ENCODE data around the gene NFIX. TPM values are rescaled to one million over a fixed set of nuclear protein-coding genes. Genes with fewer than 3 reads are reported as not detected.

Gene NFIX
- total RNA-seq, 1 experiment from 2014 or later = 13.9 TPM

DNA sequence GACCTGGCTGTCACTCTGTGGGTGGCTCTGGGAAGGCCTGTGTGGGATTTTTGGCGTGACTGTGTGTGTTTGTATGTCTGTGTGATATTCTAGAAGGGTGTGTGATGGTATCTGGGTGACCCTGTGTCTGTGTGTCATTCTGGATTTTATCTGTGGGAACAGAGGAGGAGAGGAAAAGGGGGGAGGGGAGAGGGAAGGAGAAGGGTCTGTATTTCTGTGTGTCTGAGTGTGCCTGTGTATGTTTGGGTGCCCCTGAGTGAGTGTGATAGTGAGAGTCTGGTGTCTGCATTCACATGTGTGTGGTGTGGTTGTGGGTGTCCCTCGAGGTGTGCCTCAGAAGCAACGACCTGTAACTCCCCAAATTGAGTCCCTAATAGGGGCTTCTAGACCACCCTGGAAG is 8.1 kb upstream of the NFIX start:
- DNase-seq (ENCODE audit: low read depth) = no peak

DNA sequence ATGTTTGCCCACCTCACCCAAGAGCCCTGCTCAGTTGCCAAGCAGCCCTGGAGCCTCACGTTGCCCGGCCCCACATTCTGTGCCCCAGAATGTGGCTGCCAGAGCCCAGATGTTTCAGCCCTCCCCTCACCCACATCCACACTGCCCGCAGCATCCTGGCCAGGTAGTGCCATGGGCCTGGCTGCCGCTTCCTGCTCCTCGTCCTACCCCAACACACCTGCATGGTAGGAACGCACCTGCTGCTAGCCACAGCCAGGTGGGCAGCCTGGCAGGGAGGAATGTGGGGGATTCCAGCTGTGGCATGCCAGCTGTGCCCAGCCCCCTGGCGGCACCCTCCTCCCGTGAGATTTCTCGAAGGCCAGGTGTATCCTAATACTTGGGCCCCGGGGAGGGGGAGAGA is 7.5 kb upstream of the NFIX start:
- DNase-seq (ENCODE audit: low read depth) = no peak

DNA sequence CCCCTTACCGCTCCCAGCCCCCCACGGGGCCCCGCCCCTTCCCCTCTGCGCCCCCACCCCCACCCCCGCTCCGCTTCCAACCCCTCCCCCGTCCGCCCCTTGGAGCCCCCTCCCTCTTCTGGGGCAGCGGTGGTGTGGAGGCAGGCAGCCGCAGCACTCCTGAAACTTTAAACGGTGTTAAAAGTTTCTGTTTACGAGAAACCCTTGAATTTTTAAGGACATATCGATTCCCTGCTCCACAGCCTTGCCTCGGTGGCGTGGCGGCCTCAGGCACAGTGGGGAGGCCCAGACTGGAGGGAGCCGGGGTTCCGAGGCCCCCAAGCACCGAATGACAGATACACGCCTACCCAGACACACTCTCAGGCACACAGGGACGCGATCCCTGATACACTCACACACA is 4.8 kb upstream of the NFIX start:
- no peak for DNase-seq (ENCODE audit: low read depth)

DNA sequence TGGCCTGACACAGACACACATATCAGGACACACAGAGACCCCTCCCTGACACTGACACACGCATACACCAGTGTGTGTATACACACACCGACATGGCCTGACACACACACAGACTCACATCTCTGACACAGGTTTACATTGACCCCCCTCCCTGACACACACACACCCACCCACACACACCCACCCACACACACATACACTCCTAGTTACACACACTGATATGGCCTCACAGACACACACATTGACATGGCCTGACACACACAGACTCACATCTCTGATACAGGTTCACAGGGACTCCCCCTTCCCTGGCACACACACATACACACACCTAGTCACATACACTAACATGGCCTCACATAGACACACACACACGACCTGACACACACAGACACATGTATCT is 4.4 kb upstream of the NFIX start:
- no peak for DNase-seq (ENCODE audit: low read depth)

DNA sequence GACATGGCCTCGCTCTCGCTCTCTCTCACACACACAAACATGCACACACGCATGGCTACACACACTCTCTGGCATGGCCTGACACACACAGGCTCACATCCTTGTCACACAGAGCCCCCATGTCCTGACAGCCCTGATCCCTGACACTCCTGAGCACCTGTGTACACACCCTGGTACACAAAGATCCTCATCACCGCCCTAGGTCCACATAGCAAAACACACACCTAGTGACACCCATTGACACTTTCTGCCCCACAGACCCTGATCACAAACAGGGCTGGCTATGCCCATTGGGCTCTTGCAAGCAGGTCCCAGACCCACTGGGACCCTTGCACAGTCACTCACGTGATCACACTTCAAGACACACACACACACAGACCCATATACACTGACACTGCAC is 4.0 kb upstream of the NFIX start:
- no peak for DNase-seq (ENCODE audit: low read depth)

DNA sequence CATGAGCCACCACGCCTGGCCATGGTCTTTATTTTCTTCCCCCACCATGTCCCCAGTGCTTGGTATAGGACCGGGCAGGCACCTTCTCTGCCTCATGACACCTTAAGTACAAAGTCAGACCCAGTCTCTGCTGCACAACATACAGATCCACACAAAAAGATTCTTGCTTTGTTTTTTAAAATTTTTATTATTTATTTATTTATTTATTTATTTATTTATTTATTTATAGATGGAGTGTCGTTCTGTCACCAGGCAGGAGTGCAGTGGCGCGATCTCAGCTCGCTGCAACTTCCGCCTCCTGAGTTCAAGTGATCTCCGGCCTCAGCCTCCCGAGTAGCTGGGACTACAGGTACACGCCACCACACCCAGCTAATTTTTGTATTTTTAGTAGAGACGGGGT is 2.5 kb upstream of the NFIX start:
- DNase-seq (ENCODE audit: low read depth) = no peak

DNA sequence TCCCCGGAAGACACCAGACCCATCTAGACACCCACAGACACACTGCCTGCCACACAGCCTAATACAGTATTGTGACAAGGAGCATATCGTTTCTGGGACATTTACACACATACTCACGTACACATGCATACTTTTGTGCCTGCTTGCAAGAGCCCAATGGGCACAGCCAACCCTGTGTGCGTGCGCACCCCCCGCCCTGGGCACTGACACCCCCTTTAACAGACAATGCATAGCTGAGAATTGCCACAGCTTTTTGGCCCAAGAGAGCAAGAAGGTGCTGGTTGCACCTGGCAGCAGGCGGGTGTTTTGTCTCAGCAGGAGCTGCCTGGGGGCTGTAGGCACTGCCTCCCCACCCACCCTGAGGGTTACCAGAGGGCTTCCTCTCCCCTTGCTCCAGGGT is 1.7 kb upstream of the NFIX start:
- DNase-seq (ENCODE audit: low read depth) = no peak

DNA sequence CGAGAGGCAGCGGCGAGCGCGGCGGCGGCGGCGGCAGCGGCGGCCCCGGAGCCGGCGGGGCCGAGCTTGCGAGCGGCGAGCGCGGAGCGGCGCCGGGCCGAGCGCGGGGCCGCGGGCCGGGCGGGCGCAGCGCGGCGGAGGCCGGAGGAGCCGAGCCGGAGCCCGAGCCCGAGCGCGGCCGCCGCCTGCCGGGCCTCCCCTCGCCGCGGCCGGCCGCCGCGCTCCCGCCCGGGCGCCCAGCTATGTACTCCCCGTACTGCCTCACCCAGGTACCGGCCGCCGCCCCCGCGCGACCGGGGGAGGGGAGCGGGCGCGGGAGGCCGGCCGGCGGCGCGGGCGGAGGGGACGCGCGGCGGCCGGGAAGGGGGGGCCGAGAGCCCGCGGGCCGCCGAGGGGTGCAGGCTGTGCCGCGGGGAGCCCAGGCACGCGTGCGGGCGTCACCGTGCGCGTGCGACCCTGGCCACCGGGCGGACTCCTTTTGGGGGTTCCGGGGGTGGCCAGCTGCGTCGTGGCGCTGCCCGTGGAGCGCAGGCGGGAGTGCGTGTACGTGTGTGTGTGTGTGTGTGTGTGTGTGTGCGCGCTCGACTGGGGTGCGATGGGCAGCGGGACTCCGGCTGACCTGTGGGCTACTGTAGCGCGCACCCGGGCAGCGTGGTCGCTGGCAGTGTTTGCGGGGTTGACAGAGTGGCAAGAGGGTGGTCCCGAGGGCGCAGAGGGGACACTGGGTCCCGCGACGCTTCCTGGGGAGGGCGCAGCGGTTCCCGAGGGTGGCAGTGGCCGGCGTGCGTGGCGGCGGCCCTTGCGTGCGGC is 526 bp downstream of the NFIX start:
- DNase-seq (ENCODE audit: low read depth) = peak; percentile 38

DNA sequence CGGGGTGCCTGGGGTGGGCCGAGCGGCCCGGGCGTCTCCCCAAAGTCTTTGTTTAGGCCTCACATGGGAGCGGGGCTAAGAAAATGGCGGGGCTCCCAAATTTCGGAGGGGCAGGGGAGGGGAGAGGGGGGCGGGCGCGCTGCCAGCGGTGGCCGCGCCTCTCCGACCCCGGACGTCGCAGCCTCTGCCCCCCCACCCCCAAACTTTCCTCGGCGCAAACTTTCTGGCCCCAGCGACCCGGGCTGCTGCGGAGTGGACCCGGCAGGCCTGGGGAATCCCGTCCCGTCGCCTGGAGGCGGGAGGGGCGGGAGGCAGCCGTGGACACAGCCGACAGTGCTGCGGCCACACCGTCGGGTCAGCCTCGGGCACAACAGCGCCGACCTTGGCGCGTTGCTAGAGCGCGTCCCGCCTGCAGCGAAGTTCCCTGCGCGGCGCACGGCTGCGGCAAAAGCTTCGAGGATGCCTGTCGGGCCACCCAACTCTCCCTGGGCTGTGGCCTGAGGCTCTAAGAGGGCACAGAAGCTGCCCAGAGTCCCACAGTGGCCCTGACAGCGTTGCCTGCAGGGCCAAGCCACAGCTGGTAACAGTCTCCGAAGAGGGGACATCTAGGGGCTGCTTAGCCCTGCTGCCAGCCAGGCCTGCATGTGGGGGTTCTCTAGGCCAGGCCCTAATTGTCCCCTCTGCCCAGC is 1.3 kb downstream of the NFIX start:
- peak; percentile 40 for DNase-seq (ENCODE audit: low read depth)

DNA sequence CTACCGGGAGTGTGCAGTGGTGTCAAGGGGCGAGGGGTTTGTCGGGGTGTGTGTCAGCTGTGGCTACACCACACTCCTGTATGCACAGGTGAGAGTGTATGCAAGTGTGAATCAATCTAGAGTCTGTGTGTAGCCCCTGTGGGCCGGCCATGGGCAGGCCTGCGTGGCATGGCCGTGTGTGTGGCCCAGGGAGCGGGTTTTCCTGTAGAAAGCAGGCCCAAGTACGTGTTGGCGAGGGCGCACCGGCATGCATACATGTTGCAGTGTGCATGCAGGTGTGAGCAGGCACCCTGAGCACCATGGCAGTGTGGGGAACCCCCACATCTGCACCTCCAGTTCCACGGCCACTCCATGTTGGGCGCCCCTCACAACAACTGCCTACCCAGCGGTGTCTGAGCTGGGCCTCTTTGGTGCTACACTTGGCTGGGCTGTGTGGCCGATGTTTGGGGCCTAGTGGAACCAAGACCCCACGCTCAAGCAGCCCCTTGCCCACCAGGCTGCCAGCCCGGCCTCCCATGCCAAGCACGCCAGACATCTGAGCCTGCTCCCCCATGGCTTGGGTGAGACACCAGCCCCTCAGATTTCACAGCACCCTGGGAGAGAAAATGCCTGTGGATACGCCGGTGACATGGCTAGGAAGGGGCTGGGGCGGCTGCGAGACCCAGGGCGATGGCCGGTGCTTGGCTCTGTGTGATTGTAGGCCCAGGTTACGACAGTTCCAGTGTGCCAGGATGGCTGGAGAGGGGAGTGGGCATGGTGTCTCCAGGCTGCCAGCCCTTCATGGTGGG is 2.1 kb downstream of the NFIX start:
- DNase-seq (ENCODE audit: low read depth) = no peak

DNA sequence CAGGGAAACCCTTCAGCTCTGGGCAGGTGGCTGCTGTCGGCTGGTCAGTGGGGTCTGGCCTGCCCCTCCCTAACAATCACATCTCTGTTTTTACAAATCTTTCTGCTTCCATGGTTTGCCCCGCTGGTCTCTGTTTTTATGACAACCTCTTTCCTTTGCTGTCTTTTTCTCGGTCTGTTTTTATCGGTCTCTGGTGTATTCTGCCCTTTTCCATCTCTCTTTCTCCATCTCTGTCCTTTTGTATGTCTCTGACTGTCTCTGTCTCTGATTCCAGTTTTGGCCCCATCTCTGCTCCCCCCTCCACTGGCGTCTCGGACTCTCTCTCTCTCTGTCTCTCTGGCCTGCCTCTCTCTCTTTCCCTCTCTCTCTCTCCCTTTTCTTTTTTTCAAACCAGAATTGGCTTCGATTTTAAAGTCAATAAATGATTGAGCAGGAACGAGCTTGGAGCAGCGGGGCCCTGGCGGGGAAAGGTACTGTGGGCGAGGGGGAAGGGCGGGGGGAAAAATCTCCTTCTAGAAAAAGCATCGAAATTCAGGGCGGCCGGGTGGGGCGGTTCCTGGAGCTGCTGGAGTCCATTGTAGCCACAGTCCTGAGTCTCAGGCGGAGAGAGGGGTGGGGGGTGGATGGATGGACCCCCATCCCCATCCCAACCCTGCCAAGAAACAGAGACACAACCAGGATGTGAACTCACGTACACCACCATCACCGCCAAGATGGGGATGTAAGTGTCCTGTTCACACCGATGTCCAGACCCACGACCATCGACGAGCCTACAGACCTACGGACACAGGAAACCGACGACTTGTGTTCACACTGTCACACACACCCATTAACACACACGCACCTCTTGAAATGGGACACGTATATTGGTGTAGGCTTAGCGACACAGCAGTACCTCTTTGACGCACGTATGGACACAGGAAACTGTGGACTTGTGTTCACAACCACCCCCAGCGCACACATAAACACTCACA is 3.0 kb downstream of the NFIX start:
- DNase-seq (ENCODE audit: low read depth) = no peak

DNA sequence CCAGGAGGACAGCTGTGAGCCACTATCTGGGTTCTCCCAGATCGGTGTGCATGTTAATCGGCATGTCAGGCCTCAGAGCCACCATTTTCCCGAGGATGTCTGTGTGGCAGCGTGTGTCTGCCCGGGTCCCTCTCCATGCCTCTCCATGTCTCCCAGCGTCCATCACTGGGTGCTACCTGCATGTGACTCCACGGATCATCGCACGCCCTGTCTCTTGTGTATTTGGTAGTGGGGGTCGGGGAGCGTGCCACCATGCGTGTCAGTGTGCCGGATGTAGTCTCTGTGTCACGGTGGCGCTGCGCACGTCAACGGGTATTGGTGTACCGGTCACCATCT is 5.9 kb downstream of the NFIX start:
- no peak for DNase-seq (ENCODE audit: low read depth)

DNA sequence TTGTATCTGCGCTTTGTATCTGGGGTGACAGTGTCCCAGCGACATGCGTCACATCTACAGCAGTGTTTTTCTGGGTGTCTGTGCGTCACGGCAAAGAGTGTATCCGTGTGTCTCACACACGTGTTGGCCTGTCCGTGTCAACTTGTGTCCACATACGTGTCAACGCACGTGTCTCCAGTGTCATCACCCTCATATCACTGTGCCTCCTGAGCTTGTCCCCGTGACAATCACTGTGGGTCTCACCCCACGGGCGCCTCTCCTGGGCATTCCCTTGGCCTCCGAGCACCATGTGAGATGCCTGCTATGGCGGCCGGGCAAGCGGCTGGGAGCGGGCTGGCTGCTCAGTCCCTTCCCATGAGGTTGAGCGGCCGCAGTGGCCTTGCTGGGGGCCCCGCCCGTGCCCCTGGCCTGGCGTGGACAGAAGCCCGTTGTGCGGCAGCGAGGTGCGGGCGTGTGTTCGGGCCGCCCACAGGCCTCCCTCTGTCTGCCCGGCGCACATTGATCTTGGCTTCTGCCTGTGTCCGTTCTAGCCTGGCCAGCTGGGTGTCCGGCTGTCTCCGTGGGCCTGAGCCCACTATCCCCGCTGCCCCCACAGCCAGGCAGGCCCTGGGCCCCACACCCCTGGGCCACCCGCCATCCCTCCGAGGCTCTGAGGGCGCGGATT is 6.4 kb downstream of the NFIX start:
- DNase-seq (ENCODE audit: low read depth) = no peak

DNA sequence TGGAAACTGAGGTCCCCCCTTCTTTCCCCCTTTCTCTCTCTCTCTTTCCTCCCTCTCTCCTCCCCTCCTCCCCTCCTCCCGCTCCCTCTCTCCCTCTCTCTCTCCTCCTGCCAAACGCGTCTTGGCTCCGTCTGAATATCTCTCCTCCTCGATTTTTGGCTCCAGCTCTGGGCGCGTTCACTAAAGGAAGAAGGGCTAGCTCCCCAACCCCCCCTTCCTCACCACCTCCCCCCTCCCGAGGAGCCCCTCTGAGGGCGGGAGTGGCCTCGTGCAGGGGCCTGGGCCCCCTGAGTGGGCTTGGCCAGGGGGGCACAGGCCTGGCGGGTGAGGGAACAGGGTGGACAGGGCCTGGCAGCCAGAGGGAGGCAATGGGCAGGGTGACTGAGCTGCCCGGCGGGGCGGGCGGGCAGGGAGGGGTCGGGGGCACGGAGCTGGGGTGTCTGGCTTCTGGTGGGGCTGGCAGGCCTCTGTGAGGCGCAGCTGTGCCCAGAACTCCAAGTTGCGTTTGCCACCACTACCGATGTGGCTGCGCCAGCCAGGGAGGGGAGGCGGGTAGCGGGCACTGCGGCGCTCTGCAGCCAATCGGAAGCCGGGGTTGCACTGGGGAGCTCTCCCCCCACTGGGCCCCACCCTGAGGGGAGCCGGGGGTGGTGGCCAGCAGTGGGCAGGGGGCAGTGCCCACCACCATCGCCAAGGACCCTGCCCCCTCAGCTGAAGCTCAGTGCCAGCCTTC is 7.1 kb downstream of the NFIX start:
- no peak for DNase-seq (ENCODE audit: low read depth)

DNA sequence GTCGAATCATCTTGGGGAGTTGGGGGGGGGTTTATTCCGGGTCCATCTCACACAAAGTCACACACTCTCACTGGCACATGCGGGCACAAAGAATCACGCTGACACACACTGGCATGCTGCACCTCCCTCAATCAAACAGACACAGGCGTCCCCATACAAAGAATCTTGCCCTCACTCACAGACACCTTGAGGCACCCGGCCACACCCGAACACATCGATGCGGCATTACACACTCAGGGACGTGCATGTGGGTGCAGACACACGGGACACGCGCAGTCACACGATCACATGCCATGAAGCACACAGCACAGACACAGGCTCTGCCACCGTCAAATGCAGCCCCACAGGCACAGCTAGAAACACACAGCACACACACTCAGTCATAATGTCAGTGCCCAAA is 7.8 kb downstream of the NFIX start:
- no peak for DNase-seq (ENCODE audit: low read depth)

DNA sequence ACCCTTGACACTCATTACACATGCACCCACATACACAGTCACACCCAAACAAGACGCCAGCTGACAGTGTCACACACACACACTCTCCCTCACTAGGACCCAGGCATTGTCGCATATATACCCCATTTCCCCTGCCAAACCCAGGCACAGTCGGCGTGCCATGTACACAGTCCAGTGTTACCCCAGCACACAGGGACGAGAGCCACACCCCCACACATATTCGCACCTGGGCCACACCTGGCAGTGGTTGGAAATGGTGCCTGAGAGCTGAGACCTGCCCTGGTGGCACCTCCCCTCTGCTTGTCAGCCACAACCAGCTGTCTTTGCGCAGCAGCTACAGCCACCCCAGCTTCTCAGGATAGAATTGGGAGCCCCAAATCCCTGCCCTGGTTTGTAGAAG is 9.0 kb downstream of the NFIX start:
- DNase-seq (ENCODE audit: low read depth) = no peak

DNA sequence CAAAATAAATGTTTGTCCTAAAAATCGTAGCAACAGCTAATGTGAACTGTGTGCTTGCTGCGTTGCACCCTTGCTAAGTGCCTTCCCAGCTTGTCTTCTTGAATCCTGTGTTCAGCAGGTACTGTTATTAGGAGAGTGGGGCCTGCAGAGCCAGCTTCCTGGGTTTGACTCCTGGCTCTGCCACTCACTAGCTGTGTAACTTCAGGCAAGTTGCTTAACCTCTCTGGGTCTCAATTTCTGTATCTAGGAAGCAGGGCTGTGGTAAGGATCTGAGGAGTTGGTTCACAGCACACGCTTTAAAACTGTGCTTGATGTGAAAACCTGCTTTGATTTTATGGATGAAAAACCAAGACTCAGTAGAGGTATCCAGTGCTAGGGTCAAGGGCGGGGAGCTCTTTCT is 10.0 kb downstream of the NFIX start:
- no peak for DNase-seq (ENCODE audit: low read depth)

DNA sequence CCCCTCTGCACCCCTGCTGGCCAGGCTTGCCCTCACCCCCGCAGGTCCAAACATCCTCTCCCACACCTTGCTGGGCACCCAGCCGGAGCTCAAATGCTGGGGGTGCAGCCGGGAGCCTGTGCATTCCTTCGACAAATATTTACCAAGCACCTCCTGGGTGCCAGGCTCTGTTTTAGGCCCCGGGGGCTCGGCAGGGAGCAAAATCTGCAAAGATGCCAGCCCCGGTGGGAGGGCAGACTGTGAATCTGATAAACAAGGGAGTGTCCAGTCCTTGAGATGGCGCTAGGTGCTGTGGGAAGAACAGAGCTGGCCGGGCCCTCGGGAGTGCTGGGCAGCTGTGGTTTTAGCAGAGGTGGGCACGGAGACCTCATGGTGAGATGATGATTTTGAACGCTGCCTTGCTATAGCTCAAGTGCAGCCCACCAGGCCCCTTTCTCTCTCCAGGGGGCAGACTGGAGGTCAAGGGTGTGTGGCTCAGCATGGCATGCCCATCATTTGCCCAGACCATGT is 10.6 kb downstream of the NFIX start:
- DNase-seq (ENCODE audit: low read depth) = no peak

DNA sequence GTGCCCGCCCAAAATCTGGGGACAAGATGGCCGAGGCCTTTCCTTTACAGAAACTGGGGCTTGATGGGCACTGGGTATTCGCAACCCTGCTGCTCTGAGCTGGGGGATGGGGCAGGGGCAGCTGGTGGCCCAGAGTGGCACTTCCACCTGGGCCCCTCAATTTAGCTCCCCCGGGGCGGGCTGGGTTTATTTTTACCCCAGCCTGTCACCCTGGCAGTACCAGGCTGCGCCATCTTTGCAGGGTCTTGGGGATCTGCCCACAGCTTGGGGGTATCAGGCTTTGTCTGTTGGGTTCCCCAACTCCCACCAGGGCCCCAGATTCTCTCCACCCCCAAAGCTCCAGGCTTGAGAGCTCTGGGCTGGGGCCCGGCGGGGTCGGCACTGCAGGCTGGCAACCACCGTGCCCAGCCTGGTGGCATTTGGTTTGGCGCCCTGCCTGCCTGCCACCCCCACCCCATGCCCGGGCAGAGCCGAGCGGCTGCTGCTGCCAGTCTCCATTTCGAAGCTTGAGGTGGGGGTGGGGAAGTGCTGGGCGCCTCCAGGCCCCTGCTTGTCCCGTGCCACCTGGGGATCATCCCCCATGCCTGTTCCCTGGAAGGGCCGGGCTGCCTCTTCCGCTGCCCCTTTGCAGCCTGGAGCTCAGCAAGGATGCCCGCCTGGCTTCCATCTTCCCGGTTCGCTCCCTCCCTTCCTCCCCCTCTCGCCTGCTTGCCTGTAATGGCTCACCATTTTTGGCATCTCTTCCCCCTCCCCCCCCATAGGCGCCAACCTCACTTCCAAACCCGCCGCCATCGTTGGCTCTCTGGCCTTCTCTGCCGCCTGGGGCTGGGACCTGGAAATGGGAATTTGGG is 11.4 kb downstream of the NFIX start:
- DNase-seq (ENCODE audit: low read depth) = no peak
